OCI-LY7 (cell line): Measurements from ENCODE around the gene ADCY5. TPM values are rescaled to one million over a fixed set of nuclear protein-coding genes. Genes with fewer than 3 reads are reported as not detected.

Experiments
- BruUV-seq: library from RNA; stranded (reverse); fragments of 400-500 nt; replicated peaks from 2 replicates; lab custom pipeline; 2021; lab: Mats Ljungman, UMichigan
- CTCF ChIA-PET: fragments of 300-600 bp; sonication (Branson Sonifier 250); formaldehyde crosslinking; loops from one replicate; lab custom pipeline; 2022; ENCODE audit warnings: antibody characterized with exemption; ENCODE audit not compliant: unreplicated experiment; lab: Charles Lee
- POLR2A ChIA-PET: fragments of 300-600 bp; sonication (Branson Sonifier 250); formaldehyde crosslinking; loops from one replicate; lab custom pipeline; 2022; ENCODE audit warnings: antibody characterized with exemption; lab: Charles Lee
- DNase-seq: peaks from one replicate; pipeline ENCODE4 v3.0.0-alpha.2; 2015; ENCODE audit warnings: low spot score
- H2AFZ ChIP-seq: fragments of 200-600 bp; sonication (generic), shearing (Covaris generic); 2 replicates; pipeline ENCODE4 v1.6.1; 2014; ENCODE audit warnings: mild to moderate bottlenecking, antibody characterized with exemption, low read length, moderate library complexity
- H3K27ac ChIP-seq: fragments of 200-600 bp; sonication (generic); 2 replicates; pipeline ENCODE4 v1.5.1; 2014; ENCODE audit warnings: mixed run types, low read depth, mild to moderate bottlenecking, moderate library complexity, low read length, inconsistent platforms; ENCODE audit not compliant: poor library complexity, severe bottlenecking
- H3K36me3 ChIP-seq: fragments of 200-600 bp; sonication (generic); 2 replicates; pipeline ENCODE4 v1.6.1; 2014; ENCODE audit warnings: mild to moderate bottlenecking, antibody characterized with exemption, low read length, moderate library complexity, mixed read lengths; ENCODE audit not compliant: insufficient read depth
- H3K4me1 ChIP-seq: fragments of 200-600 bp; sonication (generic); 2 replicates; pipeline ENCODE4 v1.5.1; 2014; ENCODE audit warnings: mild to moderate bottlenecking, low read length; ENCODE audit not compliant: insufficient read depth, poor library complexity, severe bottlenecking
- H3K4me2 ChIP-seq: fragments of 200-600 bp; sonication (generic); 2 replicates; pipeline ENCODE4 v1.6.1; 2014; ENCODE audit warnings: mild to moderate bottlenecking, low read length
- H3K4me3 ChIP-seq: fragments of 200-600 bp; sonication (generic); 2 replicates; pipeline ENCODE4 v1.5.1; 2014; ENCODE audit warnings: mild to moderate bottlenecking, low read depth, low read length; ENCODE audit not compliant: poor library complexity, severe bottlenecking
- H3K79me2 ChIP-seq: fragments of 200-600 bp; sonication (generic); 2 replicates; pipeline ENCODE4 v1.6.1; 2016; ENCODE audit warnings: low read depth, mild to moderate bottlenecking, low read length, moderate library complexity, mixed read lengths; ENCODE audit not compliant: insufficient read depth
- H3K9me2 ChIP-seq: fragments of 200-600 bp; sonication (generic); 2 replicates; pipeline ENCODE4 v1.6.1; 2016; ENCODE audit warnings: mild to moderate bottlenecking, low read length, mixed read lengths; ENCODE audit not compliant: insufficient read depth
- H3K9me3 ChIP-seq: fragments of 200-600 bp; sonication (generic); 2 replicates; pipeline ENCODE4 v1.6.1; 2014; ENCODE audit warnings: mild to moderate bottlenecking, mixed run types, low read length, mixed read lengths
- H4K20me1 ChIP-seq: fragments of 200-600 bp; sonication (generic); 2 replicates; pipeline ENCODE4 v1.6.1; 2014; ENCODE audit warnings: mild to moderate bottlenecking, antibody characterized with exemption, low read length, moderate library complexity, mixed read lengths; ENCODE audit not compliant: insufficient read depth
- EZH2phosphoT487 ChIP-seq: fragments of 200-600 bp; sonication (generic); IDR thresholded peaks from 2 replicates; pipeline ENCODE4 v1.6.1; 2018; ENCODE audit warnings: low read depth, borderline replicate concordance, mild to moderate bottlenecking, mixed run types, antibody characterized with exemption, low read length, moderate library complexity, mixed read lengths
- intact Hi-C: fragments of 100-400 bp; cut with micrococcal nuclease; formaldehyde crosslinking; loops from one replicate; pipeline ENCODE4 v1.10.0; 2022; ENCODE audit not compliant: unreplicated experiment
- total RNA-seq, 2 experiments: library from RNA; depleted of rRNA in 1 of 2; stranded (reverse); fragments of >200 nt in 1 of 2; shearing (Covaris generic) in 1 of 2; gene quantifications; 2 replicates each; pipeline ENCODE4 v1.2.3, GENCODE V29; 2014 to 2022
- TF ChIP-seq, protein P1 (sequence below): fragments of 200-600 bp; sonication (generic); conservative IDR thresholded peaks from 2 replicates; pipeline ENCODE4 v1.5.1; 2014; ENCODE audit warnings: mild to moderate bottlenecking, antibody characterized with exemption, low read length, moderate library complexity, mixed read lengths

The ADCY5 gene
- total RNA-seq, 2 experiments from 2014 or later: 0.03 to 0.63 TPM

DNA sequence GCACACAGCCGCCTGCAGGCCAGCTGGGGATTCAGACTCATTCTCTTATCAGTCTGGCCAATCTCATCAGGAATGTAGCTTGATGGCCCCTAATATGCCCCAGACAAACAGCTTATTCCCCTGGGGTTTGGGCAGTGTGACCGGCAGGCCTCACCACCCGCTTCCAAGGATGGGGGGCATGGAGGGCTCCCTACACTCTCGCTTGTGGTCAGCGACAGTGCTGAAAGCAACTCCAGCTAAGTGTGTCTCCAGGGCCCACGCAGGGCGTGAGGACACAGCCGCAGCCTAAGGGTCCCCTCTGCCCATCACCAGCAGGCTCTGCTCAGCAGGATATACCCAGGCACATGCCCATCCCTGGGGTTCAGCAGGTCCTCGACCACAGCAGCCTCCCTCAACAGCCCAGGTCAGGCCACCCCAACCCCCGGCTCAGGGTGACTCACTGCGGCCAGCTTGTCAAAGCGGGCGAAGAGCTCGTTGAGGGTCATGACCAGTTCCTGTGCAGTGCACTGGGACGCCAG lies 116.7 kb downstream of the ADCY5 start:
- Histone ChIP-seq H3K4me1 (no peaks in the 10 kb centered on the region), H3K9me2 (no peaks in the 10 kb centered on the region), H2AFZ (no peak overlapping the region), H3K9me3 (no peaks in the 10 kb centered on the region), H3K36me3 (no peaks in the 10 kb centered on the region), H3K4me2 (no peak overlapping the region), H3K27ac (no peak overlapping the region), H4K20me1 (no peaks in the 10 kb centered on the region), H3K79me2 (no peaks in the 10 kb centered on the region), H3K4me3 (no peak overlapping the region)
- ChIA-PET CTCF (no interaction called here), POLR2A (interaction anchor here (0.6 kb wide), 1 partner anchor 212 kb away, joined by 4 read pairs; no protein-coding TSS in a partner anchor)
- DNase-seq: no peak
- no peak for TF ChIP-seq EZH2phosphoT487
- TF ChIP-seq, protein P1, sequence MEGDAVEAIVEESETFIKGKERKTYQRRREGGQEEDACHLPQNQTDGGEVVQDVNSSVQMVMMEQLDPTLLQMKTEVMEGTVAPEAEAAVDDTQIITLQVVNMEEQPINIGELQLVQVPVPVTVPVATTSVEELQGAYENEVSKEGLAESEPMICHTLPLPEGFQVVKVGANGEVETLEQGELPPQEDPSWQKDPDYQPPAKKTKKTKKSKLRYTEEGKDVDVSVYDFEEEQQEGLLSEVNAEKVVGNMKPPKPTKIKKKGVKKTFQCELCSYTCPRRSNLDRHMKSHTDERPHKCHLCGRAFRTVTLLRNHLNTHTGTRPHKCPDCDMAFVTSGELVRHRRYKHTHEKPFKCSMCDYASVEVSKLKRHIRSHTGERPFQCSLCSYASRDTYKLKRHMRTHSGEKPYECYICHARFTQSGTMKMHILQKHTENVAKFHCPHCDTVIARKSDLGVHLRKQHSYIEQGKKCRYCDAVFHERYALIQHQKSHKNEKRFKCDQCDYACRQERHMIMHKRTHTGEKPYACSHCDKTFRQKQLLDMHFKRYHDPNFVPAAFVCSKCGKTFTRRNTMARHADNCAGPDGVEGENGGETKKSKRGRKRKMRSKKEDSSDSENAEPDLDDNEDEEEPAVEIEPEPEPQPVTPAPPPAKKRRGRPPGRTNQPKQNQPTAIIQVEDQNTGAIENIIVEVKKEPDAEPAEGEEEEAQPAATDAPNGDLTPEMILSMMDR: no peak
- no TSS peak for BruUV-seq
- intact Hi-C loops: no loop called here

GRCh38 chr3:123331651-123332050 lies 117.2 kb downstream of the ADCY5 start:
- ChIA-PET CTCF (no interaction called here), POLR2A (no interaction called here)
- no peaks in the 10 kb centered on the region for H4K20me1 ChIP-seq
- H3K27ac ChIP-seq: no peak overlapping the region
- H3K4me1 ChIP-seq: no peaks in the 10 kb centered on the region
- no peak overlapping the region for H3K4me3 ChIP-seq
- H3K36me3 ChIP-seq: no peaks in the 10 kb centered on the region
- H3K9me3 ChIP-seq: no peaks in the 10 kb centered on the region
- TF ChIP-seq, protein P1: no peak
- TF ChIP-seq EZH2phosphoT487: no peak
- no peak overlapping the region for H2AFZ ChIP-seq
- intact Hi-C loops: no loop called here
- H3K4me2 ChIP-seq: no peak overlapping the region
- no peaks in the 10 kb centered on the region for H3K79me2 ChIP-seq
- H3K9me2 ChIP-seq: no peaks in the 10 kb centered on the region
- BruUV-seq: no TSS peak
- DNase-seq: no peak

DNA sequence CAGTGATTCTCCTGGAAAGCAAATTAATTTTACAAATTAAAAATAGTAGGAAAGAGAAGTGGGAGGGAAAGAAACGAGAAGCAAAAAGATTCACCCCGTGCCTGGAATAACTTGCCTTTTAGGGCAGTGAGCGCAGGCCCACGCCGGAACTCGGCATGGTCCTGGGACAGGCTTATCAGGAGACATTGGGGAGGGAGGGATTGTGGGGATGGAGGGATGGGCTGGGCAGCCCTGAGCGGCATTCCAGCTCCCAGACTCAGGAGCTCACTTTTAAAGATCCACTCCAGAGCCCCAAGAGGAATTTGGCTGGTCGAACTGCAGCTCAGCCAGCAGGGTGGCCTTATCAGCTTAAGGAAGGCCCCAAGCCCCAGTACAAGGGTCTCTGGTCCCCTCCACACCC lies 117.9 kb downstream of the ADCY5 start:
- intact Hi-C loops: no loop called here
- Histone ChIP-seq H3K79me2 (no peaks in the 10 kb centered on the region), H3K9me2 (no peaks in the 10 kb centered on the region), H3K4me2 (no peak overlapping the region), H3K36me3 (no peaks in the 10 kb centered on the region), H2AFZ (no peak overlapping the region), H3K4me1 (no peaks in the 10 kb centered on the region), H3K4me3 (no peak overlapping the region), H4K20me1 (no peaks in the 10 kb centered on the region), H3K27ac (no peak overlapping the region), H3K9me3 (no peaks in the 10 kb centered on the region)
- DNase-seq: no peak
- BruUV-seq: no TSS peak
- no peak for TF ChIP-seq EZH2phosphoT487
- TF ChIP-seq, protein P1: no peak
- POLR2A ChIA-PET: no interaction called here
- CTCF ChIA-PET: no interaction called here
